Hepatocyte (in vitro differentiated cells): ENCODE measurements around the gene RNASEH2A. TPM values are rescaled to one million over a fixed set of nuclear protein-coding genes. Genes with fewer than 3 reads are reported as not detected.

Experiments used
- DNase-seq: peaks from one replicate; pipeline ENCODE4 v3.0.0-alpha.2; 2016; ENCODE audit warnings: low spot score
- H2AFZ ChIP-seq: fragments of 200-600 bp; sonication (generic); 2 replicates; pipeline ENCODE4 v1.6.0; 2016; ENCODE audit warnings: antibody characterized with exemption, mild to moderate bottlenecking
- H3K27ac ChIP-seq: fragments of 200-600 bp; sonication (generic); 2 replicates; pipeline ENCODE4 v1.5.1; 2016; ENCODE audit warnings: mild to moderate bottlenecking
- H3K27me3 ChIP-seq: fragments of 200-600 bp; sonication (generic); 2 replicates; pipeline ENCODE4 v1.6.1; 2016
- H3K36me3 ChIP-seq: fragments of 200-600 bp; sonication (generic); replicated peaks from 2 replicates; pipeline ENCODE4 v1.5.1; 2016; ENCODE audit warnings: low read depth; ENCODE audit not compliant: insufficient read depth
- H3K4me1 ChIP-seq: fragments of 200-600 bp; sonication (generic); 2 replicates; pipeline ENCODE4 v1.5.1; 2016; ENCODE audit warnings: mild to moderate bottlenecking, moderate library complexity; ENCODE audit not compliant: insufficient read depth
- H3K4me2 ChIP-seq: fragments of 200-600 bp; sonication (generic); 2 replicates; pipeline ENCODE4 v1.6.0; 2016
- H3K4me3 ChIP-seq: fragments of 200-600 bp; sonication (generic); 2 replicates; pipeline ENCODE4 v1.5.1; 2016; ENCODE audit warnings: mild to moderate bottlenecking
- H3K79me2 ChIP-seq: fragments of 200-600 bp; sonication (generic); 2 replicates; pipeline ENCODE4 v1.6.0; 2017; ENCODE audit warnings: mild to moderate bottlenecking
- H3K9me2 ChIP-seq: fragments of 200-600 bp; sonication (generic); replicated peaks from 2 replicates; pipeline ENCODE4 v1.6.0; 2017; ENCODE audit warnings: mild to moderate bottlenecking; ENCODE audit not compliant: insufficient read depth
- H3K9me3 ChIP-seq: fragments of 200-600 bp; sonication (generic); 2 replicates; pipeline ENCODE4 v1.5.1; 2016; ENCODE audit warnings: low read depth, mild to moderate bottlenecking
- H4K20me1 ChIP-seq: fragments of 200-600 bp; sonication (generic); 2 replicates; pipeline ENCODE4 v1.6.0; 2016; ENCODE audit warnings: mild to moderate bottlenecking; ENCODE audit not compliant: insufficient read depth, poor library complexity, severe bottlenecking
- EZH2 ChIP-seq: fragments of 200-600 bp; sonication (generic); IDR thresholded peaks from 2 replicates; pipeline ENCODE4 v1.6.1; 2016; ENCODE audit warnings: antibody characterized with exemption, mild to moderate bottlenecking, borderline replicate concordance
- EZH2phosphoT487 ChIP-seq: fragments of 200-600 bp; sonication (generic); IDR thresholded peaks from one replicate; pipeline ENCODE4 v1.6.1; 2018; ENCODE audit warnings: antibody characterized with exemption, mild to moderate bottlenecking, low read depth, moderate library complexity; ENCODE audit not compliant: unreplicated experiment, severe bottlenecking
- WGBS: methylation state at CpG from one replicate; pipeline ENCODE4 v1.1.6; 2016; ENCODE audit warnings: low lambda C conversion rate; ENCODE audit errors: missing lambda C conversion rate; 5-methylcytosine and 5-hydroxymethylcytosine counted together
- polyA plus RNA-seq: library from polyadenylated mRNA; unstranded; fragments of >200 nt; fragmentation: Nextera tagmentation; extraction: Ambion mirVana; gene quantifications from 2 replicates; pipeline ENCODE4 v1.2.1, GENCODE V29; 2016
- total RNA-seq: library from RNA; depleted of rRNA; stranded (reverse); fragments of >200 nt; gene quantifications from 2 replicates; pipeline ENCODE4 v1.2.3, GENCODE V29; 2014
- TF ChIP-seq, protein P1 (sequence below): fragments of 200-600 bp; sonication (generic); IDR thresholded peaks from 2 replicates; pipeline ENCODE4 v1.5.1; 2016; ENCODE audit warnings: antibody characterized with exemption, mild to moderate bottlenecking; ENCODE audit not compliant: poor library complexity

RNASEH2A gene
- total and polyA plus RNA-seq, 2 experiments from 2014 or later = 9.3 to 25.7 TPM

GRCh38 chr19:12785431-12786031 lies 20.9 kb upstream of the RNASEH2A start:
- Histone ChIP-seq H3K27me3 (no peaks in the 10 kb centered on the region), H3K9me2 (no peaks in the 10 kb centered on the region), H4K20me1 (no peaks in the 10 kb centered on the region), H3K36me3 (no peaks in the 10 kb centered on the region), H2AFZ (no peak overlapping the region), H3K4me2 (peak overlapping the region; percentile 98), H3K27ac (peak overlapping the region; percentile 99), H3K9me3 (no peaks in the 10 kb centered on the region), H3K4me3 (no peak overlapping the region), H3K79me2 (no peaks in the 10 kb centered on the region), H3K4me1 (peaks cover 69% of the 10 kb centered on the region)
- no peak for DNase-seq
- WGBS = 86% methylated on average over 4 of the region's 4 CpGs
- no peak for TF ChIP-seq EZH2
- no peak for TF ChIP-seq EZH2phosphoT487
- TF ChIP-seq, protein P1, sequence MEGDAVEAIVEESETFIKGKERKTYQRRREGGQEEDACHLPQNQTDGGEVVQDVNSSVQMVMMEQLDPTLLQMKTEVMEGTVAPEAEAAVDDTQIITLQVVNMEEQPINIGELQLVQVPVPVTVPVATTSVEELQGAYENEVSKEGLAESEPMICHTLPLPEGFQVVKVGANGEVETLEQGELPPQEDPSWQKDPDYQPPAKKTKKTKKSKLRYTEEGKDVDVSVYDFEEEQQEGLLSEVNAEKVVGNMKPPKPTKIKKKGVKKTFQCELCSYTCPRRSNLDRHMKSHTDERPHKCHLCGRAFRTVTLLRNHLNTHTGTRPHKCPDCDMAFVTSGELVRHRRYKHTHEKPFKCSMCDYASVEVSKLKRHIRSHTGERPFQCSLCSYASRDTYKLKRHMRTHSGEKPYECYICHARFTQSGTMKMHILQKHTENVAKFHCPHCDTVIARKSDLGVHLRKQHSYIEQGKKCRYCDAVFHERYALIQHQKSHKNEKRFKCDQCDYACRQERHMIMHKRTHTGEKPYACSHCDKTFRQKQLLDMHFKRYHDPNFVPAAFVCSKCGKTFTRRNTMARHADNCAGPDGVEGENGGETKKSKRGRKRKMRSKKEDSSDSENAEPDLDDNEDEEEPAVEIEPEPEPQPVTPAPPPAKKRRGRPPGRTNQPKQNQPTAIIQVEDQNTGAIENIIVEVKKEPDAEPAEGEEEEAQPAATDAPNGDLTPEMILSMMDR = no peak

GRCh38 chr19:12786141-12786870 lies 20.1 kb upstream of the RNASEH2A start:
- no peak overlapping the region for H3K4me3 ChIP-seq
- no peaks in the 10 kb centered on the region for H3K9me3 ChIP-seq
- no peak for DNase-seq
- peak overlapping the region; percentile 98 for H3K4me2 ChIP-seq
- H3K27me3 ChIP-seq = no peaks in the 10 kb centered on the region
- 77% methylated on average over 12 of the region's 18 CpGs for WGBS
- no peak overlapping the region for H2AFZ ChIP-seq
- H4K20me1 ChIP-seq = no peaks in the 10 kb centered on the region
- peak overlapping the region; percentile 99 for H3K27ac ChIP-seq
- H3K79me2 ChIP-seq = no peaks in the 10 kb centered on the region
- peaks cover 74% of the 10 kb centered on the region for H3K4me1 ChIP-seq
- no peaks in the 10 kb centered on the region for H3K36me3 ChIP-seq
- TF ChIP-seq, protein P1 = no peak
- TF ChIP-seq EZH2 (no peak), EZH2phosphoT487 (no peak)
- no peaks in the 10 kb centered on the region for H3K9me2 ChIP-seq

DNA sequence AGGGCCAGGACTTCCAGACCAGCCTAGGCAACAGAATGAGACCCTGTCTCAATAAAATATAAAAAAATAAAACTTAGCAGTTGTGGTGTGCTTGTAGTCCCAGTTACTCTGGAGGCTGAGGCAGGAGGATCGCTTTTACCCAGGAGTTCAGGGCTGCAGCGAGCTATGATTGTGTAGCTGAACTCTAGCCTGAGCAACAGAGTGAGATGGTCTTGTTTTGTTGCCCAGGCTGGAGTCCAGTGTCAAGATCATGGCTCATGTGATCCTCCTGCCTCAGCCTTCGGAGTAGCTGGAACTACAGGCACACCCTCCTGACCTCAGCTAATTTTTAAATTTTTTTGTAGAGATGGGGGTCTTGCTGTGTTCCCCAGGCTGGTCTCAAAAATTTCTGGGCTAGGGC lies 19.4 kb upstream of the RNASEH2A start:
- peaks cover 5% of the 10 kb centered on the region for H3K79me2 ChIP-seq
- H3K36me3 ChIP-seq = no peaks in the 10 kb centered on the region
- no peak overlapping the region for H3K4me3 ChIP-seq
- H3K4me2 ChIP-seq = no peak overlapping the region
- DNase-seq = no peak
- no peaks in the 10 kb centered on the region for H3K9me2 ChIP-seq
- H2AFZ ChIP-seq = no peak overlapping the region
- no peaks in the 10 kb centered on the region for H4K20me1 ChIP-seq
- H3K4me1 ChIP-seq = peaks cover 74% of the 10 kb centered on the region
- no peaks in the 10 kb centered on the region for H3K9me3 ChIP-seq
- peak overlapping the region; percentile 99 for H3K27ac ChIP-seq
- WGBS = 97% methylated on average over 3 of the region's 3 CpGs
- no peaks in the 10 kb centered on the region for H3K27me3 ChIP-seq
- TF ChIP-seq, protein P1 = no peak
- TF ChIP-seq EZH2 (no peak), EZH2phosphoT487 (no peak)
